ENCODE data around the gene TRAF2.

The TRAF2 gene

DNA sequence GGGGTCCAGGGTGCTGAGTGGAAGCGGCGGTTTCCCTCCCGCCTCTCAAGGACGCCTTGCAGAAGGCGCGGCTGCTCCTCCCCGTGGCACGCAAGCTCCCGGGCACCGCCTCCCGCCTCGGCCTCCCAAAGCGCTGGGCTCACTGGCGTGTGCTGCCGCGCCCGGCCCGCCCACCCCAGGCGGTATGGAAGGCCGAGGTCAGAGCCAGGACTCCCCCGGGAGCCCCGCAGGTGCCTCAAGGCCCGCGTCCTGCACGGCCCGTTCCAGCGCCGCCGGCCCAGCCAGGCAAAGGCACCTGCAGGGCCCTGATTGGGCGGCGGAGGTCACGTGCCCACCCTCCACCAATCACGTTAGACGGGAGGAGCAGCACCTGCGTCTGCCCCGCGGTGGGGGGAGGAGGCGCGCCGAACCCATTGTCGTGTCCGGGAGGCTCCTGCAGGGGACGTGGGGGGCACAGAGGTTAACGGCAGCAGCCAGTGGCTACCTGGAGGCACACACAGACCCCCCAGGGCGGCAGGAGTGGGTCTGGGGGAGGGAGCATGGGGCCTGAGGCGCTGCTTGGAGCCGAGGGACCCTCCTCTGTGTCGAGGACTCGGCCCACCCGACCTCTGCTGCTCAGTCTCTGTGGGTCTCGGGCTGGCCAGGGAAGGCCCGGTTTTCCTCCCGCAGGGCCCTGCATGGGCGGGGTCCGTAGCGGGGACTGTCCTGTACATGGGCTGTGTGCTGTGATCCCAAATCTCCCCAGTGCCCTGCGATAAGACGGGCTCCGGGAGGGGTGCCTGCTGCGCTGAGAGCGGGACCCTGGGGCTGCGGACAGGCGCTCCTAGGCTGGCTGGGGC is 63.7 kb downstream of the TRAF2 start:
- DNase-seq (ENCODE audit: low read depth in 2 of 2), result peak; percentile 92 to 95

DNA sequence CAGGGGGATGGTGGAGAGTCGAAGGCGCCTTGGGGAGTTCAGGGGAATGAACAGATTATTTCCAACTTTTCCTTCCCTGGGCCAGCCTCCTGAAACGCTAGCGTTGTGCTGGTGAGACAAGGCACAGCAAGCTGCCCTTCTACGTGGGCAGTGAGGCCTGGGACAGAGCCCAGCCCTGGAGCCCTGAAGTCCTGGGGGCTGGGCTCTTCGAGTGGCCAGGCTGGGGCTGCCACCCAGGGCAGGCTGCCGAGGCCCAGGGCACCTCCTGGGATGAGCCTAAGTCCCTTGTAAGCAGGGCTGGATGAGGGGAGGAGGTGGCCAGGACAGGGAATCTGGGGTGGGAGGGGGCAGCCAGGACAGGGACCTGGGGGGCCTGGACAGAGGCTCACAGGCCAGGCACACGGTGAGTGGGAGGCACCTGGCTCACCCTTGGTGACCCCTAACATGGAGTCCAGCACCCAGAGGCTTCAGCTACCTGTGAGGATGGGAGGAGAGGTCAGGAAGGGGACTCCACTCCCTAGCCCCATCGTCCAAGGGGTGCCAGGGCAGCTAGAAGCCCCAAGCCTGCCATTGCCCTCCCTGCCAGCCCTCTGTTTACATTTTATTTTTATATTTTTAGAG is 64.5 kb downstream of the TRAF2 start:
- no peak for DNase-seq (ENCODE audit: low read depth in 2 of 2)

DNA sequence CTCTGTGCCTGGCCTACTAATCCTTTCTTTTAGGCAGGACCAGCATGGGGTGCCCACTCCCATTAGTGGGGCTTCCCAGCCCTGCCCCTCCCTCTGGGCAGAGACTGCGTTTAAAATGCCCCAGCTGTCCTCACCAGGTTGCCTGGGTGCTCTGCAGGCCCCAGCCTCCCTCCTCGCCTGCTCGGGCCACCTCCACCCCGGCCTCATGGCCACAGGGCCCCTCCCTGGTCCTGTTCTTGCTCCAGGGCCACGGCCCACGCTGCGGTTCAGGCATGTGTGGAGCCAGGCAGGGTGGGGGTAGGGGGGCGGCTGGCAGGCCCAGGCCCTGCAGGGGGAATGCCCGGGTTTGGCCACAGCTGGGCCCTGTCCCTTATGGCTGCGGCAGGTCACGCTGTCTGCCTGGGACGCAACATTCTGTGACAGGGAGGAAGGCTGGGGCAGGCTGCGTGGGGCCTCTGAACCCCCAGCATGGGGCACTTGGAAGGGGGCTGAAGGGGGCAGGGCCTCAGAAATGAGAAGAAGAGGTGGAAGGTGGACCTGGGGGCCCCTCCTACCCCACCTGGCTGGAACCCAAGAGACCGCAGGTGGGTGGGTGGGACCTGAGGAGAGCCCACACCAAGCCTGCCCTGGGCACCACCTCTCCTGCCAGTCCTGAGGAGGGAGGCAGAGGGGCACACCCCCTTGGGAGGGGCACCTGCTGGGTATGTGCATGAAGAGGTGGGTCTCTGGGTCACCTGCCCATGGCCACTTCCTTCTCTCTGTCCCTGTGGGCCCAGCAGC is 65.4 kb downstream of the TRAF2 start, which contains the start of gene LCN12:
LCN12 (plus strand) TSS at position 733 of the 780 bp plus-strand sequence. CDS start 55 bp downstream, outside the sequence.
- no peak for DNase-seq (ENCODE audit: low read depth in 2 of 2)

GRCh38 chr9:136952321-136952850 is 66.1 kb downstream of the TRAF2 start:
- no peak for DNase-seq (ENCODE audit: low read depth in 2 of 2)

DNA sequence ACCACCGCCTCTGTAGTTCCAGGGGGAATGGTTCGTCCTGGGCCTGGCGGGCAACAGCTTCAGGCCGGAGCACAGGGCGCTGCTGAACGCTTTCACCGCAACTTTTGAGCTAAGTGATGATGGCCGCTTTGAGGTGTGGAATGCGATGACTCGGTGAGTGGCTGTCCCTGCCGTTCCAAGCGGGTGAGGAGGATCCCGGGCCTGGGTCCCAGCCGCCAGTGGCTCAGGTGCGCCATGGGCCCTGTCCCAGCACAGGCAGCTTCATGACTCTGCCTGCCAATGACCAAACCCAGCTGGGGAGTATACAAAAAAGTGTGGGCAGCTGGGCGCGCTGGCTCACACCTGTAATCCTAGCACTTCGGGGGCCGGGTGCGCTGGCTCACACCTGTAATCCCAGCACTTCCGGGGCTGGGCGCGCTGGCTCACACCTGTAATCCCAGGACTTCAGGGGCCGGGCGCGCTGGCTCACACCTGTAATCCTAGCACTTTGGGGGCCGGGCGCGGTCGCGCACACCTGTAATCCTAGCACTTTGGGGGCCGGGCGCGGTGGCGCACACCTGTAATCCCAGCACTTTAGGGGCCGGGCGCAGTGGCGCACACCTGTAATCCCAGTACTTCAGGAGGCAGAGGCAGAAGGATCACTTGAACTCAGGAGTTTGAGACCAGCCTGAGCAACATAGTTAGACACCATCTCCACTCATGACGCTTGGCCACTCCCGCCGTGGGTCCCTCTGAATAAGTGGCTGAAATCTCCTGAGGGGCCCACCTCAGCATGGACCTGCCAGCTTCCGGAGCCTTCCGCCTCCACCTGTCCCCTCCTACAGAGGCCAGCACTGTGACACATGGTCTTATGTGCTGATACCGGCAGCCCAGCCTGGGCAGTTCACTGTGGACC is 66.8 kb downstream of the TRAF2 start:
- DNase-seq (ENCODE audit: low read depth in 2 of 2), result no peak

- no peak for DNase-seq (ENCODE audit: low read depth in 2 of 2)
Observed at GRCh38 chr9:136953771-136954269, 67.5 kb downstream of the TRAF2 start.

DNA sequence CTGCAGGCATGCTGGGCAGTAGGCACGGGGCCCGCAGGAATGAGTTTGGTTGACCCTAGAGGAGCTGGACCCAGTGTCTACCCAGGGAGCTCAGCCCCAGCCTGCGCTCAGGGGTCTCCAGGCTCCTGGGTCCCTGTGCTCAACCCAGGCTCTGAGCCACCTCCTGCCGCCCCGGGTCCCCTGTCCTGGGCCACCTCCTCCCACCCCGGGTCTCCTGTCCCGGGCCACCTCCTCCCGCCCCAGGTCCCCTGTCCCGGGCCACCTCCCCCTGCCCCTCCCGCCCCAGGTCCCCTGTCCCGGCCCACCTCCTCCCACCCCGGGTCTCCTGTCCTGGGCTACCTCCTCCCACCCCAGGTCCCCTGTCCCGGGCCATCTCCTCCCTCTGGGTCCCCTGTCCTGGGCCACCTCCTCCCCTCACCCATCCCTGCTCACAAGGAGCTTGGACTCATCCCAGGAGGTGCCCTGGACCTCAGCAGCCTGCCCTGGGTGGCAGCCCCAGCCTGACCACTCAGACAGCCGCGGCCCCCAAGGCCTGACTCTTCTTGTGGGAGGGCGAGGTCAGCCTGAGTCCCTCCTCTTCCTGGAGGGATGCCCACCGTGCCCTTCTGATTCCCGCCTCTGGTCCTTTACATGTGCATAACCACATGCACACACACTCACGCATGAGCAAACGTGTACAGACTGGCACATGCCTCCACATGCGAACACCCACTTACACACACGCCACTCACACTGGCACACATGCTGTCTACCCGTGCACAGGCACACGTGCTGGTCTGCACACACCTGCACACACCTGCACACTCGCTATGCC is 68.2 kb downstream of the TRAF2 start:
- DNase-seq (ENCODE audit: low read depth in 2 of 2), result no peak

DNA sequence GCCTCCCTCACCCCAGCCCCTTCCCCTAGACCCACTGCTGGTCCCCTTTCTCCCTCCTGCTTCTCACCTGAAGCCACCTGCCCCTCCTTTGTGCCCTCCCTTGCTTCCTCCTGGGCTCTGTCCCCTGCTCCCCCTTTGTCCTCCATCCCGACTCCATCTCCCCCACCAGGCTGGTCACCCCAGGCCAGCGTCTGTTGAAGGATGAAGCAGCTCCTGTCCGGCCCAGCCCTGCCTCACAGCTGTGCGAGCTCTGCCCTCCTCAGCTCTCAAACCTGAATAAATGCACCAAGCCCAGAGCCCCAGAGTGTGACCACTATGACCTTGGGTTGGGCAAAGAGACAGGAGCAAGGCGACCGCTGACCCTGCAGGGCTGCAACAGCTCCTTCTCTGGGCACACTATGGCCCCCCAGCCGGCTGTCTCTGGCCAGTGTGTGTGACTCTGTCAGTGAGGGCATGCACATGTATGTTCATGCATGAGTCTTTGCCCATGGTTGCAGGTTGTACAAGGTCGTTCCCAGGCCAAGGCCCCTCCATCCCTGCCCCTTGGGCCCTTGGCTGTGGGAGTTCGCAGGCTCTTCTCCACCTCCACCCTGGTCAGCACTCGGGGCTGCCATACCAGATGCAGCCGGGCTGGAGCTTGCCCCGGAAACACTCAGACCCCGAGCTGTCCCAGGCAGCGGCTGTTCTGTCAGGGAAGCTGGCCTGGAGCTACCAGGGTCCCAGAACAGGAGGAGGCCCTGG is 69.1 kb downstream of the TRAF2 start:
- no peak for DNase-seq (ENCODE audit: low read depth in 2 of 2)

DNA sequence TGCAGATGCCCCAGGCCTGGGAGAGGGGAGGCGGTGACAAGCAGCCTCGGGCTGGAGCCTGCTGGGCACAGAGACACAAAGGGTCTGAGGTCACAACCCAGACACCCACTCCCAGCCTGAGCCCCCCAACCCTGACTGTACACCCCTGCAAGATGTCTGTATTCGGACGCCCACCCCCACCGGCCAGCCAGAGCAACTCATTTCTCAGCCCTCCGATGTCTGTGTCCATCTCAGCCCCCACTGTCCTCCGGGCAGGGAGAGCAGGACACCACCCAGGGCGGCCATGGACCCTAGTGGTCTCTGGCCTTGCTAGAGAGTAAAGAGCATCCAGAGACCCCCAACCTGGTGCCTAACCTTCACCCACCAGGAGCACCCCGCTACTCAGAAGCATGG is 69.6 kb downstream of the TRAF2 start:
- no peak for DNase-seq (ENCODE audit: low read depth in 2 of 2)

- no peak for DNase-seq (ENCODE audit: low read depth in 2 of 2)
Observed at GRCh38 chr9:136956604-136957003, 70.3 kb downstream of the TRAF2 start.

DNA sequence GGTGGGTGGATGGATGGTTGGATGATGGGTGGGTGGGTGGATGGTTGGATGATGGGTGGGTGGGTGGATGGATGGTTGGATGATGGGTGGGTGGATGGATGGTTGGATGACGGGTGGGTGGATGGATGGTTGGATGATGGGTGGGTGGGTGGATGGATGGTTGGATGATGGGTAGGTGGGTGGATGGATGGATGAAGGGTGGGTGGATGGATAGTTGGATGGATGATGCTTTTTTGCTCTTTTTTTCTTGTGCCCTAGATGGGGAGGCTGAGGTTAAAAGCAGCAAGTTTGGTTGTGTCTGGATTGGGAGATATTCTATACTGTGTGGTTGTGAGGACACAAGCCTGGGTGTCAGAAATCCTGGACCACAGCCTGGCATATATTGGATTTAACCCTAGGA is 71.1 kb downstream of the TRAF2 start:
- DNase-seq (ENCODE audit: low read depth in 2 of 2), result no peak

GRCh38 chr9:136957901-136958300 is 71.6 kb downstream of the TRAF2 start:
- no peak for DNase-seq (ENCODE audit: low read depth in 2 of 2)

- no peak for DNase-seq (ENCODE audit: low read depth in 2 of 2)
Observed at GRCh38 chr9:136958473-136958872, 72.2 kb downstream of the TRAF2 start.

- DNase-seq (ENCODE audit: low read depth in 2 of 2), result no peak
Observed at GRCh38 chr9:136958898-136959850, 72.9 kb downstream of the TRAF2 start.

DNA sequence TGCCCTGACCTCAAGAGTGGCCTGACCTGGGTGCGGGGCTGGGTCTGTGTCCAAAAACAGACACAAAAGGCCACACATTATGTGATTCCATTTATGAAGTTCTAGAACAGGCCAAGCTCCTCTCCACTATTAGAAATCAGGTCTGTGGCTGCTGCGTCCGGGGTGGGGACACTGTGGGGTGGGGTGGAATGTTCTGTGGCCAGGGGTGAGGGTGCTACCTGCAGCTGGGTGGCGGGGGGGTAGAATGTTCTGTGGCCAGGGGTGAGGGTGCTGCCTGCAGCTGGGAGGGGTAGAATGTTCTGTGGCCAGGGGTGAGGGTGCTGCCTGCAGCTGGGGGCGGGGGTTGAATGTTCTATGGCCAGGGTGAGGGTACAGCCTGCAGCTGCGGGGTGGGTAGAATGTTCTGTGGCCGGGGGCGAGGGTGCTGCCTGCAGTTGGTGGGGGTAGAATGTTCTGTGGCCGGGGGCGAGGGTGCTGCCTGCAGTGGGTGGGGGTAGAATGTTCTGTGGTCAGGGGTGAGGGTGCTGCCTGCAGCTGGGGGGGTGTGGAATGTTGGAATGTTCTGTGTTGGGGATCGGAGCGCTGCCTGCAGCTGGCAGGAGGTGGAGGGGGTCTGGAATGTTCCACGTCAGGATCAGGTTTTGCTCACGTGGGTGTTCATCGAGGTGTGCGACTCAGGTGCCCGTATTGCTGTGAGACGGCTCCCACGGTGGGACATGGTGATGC is 74.1 kb downstream of the TRAF2 start:
- peak in 1 of 2 donors; percentile 29 for DNase-seq (ENCODE audit: low read depth in 2 of 2)

- no peak for DNase-seq (ENCODE audit: low read depth in 2 of 2)
Observed at GRCh38 chr9:136960938-136961275, 74.6 kb downstream of the TRAF2 start.

- DNase-seq (ENCODE audit: low read depth in 2 of 2), result no peak
Observed at GRCh38 chr9:136961279-136962065, 75.2 kb downstream of the TRAF2 start.

All from stimulated activated CD8-positive, alpha-beta memory T cell treated with anti-CD3 and anti-CD28 coated beads, Interleukin-2, amount 100 ng/mL, for 1 hour (primary cell).